Fibroblast of lung (primary cell): ENCODE measurements around the gene TBC1D14. TPM values are rescaled to one million over a fixed set of nuclear protein-coding genes. Genes with fewer than 3 reads are reported as not detected.

Experiments used
- polyA plus RNA-seq, 2 donors: library from polyadenylated mRNA; depleted of rRNA in 1 of 2; stranded (reverse) in 1 of 2; unstranded in 1 of 2; fragments of >200 nt; gene quantifications; 2 replicates each; pipeline ENCODE4 v1.2.1, GENCODE V29; 2011 to 2012; ENCODE audit warnings: missing spikeins in 1 of 2
- total RNA-seq: library from RNA; depleted of rRNA; stranded (reverse); fragments of >200 nt; gene quantifications from 2 replicates; pipeline ENCODE4 v1.2.1, GENCODE V29; 2014

The TBC1D14 gene
- total and polyA plus RNA-seq, 2 donors (not counting 1 experiment from before 2014, with no cell fraction given), result 26.9 to 37.7 TPM

Other genes starting within 250 kb of the TBC1D14 start
- gene S100P, start 215.9 kb upstream of the TBC1D14 start, total RNA-seq, result not detected in 2 replicates
- gene S100P, start 215.9 kb upstream of the TBC1D14 start, polyA plus RNA-seq, result not detected in 2 replicates
- 41.6 and 45.5 TPM in 2 replicates for gene MRFAP1L1, start 200.0 kb upstream of the TBC1D14 start, total RNA-seq
- gene MRFAP1L1, start 200.0 kb upstream of the TBC1D14 start, polyA plus RNA-seq, result 64.7 and 77.4 TPM in 2 replicates
- gene BLOC1S4, start 193.7 kb upstream of the TBC1D14 start, total RNA-seq, result 10.8 and 12.2 TPM in 2 replicates
- gene BLOC1S4, start 193.7 kb upstream of the TBC1D14 start, polyA plus RNA-seq, result 12.3 and 13.5 TPM in 2 replicates
- 17.7 and 18.8 TPM in 2 replicates for gene KIAA0232, start 127.1 kb upstream of the TBC1D14 start, total RNA-seq
- 12.3 and 18.0 TPM in 2 replicates for gene KIAA0232, start 127.1 kb upstream of the TBC1D14 start, polyA plus RNA-seq
- 10.0 and 12.6 TPM in 2 replicates for gene TADA2B, start 133.5 kb downstream of the TBC1D14 start, total RNA-seq
- gene TADA2B, start 133.5 kb downstream of the TBC1D14 start, polyA plus RNA-seq, result 8.0 and 8.5 TPM in 2 replicates
- 16.3 and 20.8 TPM in 2 replicates for gene GRPEL1, start 158.2 kb downstream of the TBC1D14 start, total RNA-seq
- 42.7 and 49.1 TPM in 2 replicates for gene GRPEL1, start 158.2 kb downstream of the TBC1D14 start, polyA plus RNA-seq